NCI-H82 treated with DMSO at 0.1 percent for 48 hours (cell line): ENCODE data around the gene IL2RA.
"Not testable (repeated sequence)": the region's sequence is repeated elsewhere in the genome, so short reads cannot be mapped to it uniquely, and the experiment has no call there.

Source experiments
- DNase-seq: peaks from one replicate; lab custom pipeline; 2025; ENCODE audit not compliant: unreplicated experiment; lab: John Stamatoyannopoulos, UW

The IL2RA gene

GRCh38 chr10:6018422-6018821 is 43.7 kb downstream of the IL2RA start:
- no peak for DNase-seq

GRCh38 chr10:6017781-6018354 is 44.3 kb downstream of the IL2RA start:
- no peak for DNase-seq

- peak; percentile 1 for DNase-seq
Observed at GRCh38 chr10:6014241-6014761, 47.9 kb downstream of the IL2RA start.

GRCh38 chr10:6013413-6014192 is 48.6 kb downstream of the IL2RA start:
- DNase-seq: no peak

- no peak for DNase-seq
Observed at GRCh38 chr10:6012121-6012905, 49.9 kb downstream of the IL2RA start.

GRCh38 chr10:6011558-6011957 is 50.6 kb downstream of the IL2RA start:
- no peak for DNase-seq

- DNase-seq: no peak
Observed at GRCh38 chr10:6010569-6010968, 51.6 kb downstream of the IL2RA start.

- DNase-seq: no peak
Observed at GRCh38 chr10:6009961-6010360, 52.2 kb downstream of the IL2RA start.

- DNase-seq: no peak
Observed at GRCh38 chr10:6009150-6009549, 53.0 kb downstream of the IL2RA start.

GRCh38 chr10:6008497-6009142 is 53.5 kb downstream of the IL2RA start:
- DNase-seq: no peak

- DNase-seq: no peak
Observed at GRCh38 chr10:6006991-6007390, 55.2 kb downstream of the IL2RA start.

- DNase-seq: no peak
Observed at GRCh38 chr10:6006546-6006945, 55.6 kb downstream of the IL2RA start.

GRCh38 chr10:6005856-6006395 is 56.2 kb downstream of the IL2RA start:
- DNase-seq: no peak

GRCh38 chr10:6005161-6005804 is 56.9 kb downstream of the IL2RA start:
- not testable (repeated sequence) for DNase-seq

- DNase-seq: no peak
Observed at GRCh38 chr10:6002809-6003510, 59.2 kb downstream of the IL2RA start.

GRCh38 chr10:5999440-6000165 is 62.6 kb downstream of the IL2RA start:
- DNase-seq: no peak

- DNase-seq: no peak
Observed at GRCh38 chr10:5996696-5997095, 65.5 kb downstream of the IL2RA start.

GRCh38 chr10:5992398-5992797 is 69.8 kb downstream of the IL2RA start:
- no peak for DNase-seq

GRCh38 chr10:5991708-5992107 is 70.5 kb downstream of the IL2RA start:
- no peak for DNase-seq
